K562 (cell line): Measurements from ENCODE around the gene UNC93B1. TPM values are rescaled to one million over a fixed set of nuclear protein-coding genes. Genes with fewer than 3 reads are reported as not detected.
A peak's percentile ranks its signal among the peaks of the same experiment; 100 is the strongest.

Source experiments
- ATAC-seq: fragments of 200-7000 bp; cut with Tn5 transposase; 3 replicates; pipeline ENCODE4 v1.9.1; 2020; ENCODE audit warnings: moderate library complexity
- BruUV-seq: library from RNA; stranded (reverse); fragments of 400-500 nt; replicated peaks from 2 replicates; lab custom pipeline; 2021; lab: Mats Ljungman, UMichigan
- CTCF ChIA-PET: fragments of 300-600 bp; formaldehyde crosslinking; extraction: SDS; loops from one replicate; lab custom pipeline; 2021; ENCODE audit warnings: low intra/inter-chr PET ratio; lab: Yijun Ruan, JAX
- POLR2A ChIA-PET: fragments of 300-600, 350-650 bp; sonication (Branson Sonifier 250); formaldehyde crosslinking; extraction: SDS; loops from one replicate; lab custom pipeline; 2021; ENCODE audit warnings: antibody characterized with exemption, inconsistent platforms; lab: Yijun Ruan, JAX
- DNase-seq, 4 experiments: peaks; one replicate each; pipeline versions ENCODE4 v3.0.0 to v3.0.0-alpha.2; 2011 to 2018; ENCODE audit warnings: low spot score in 3 of 4, mixed read lengths in 3 of 4; ENCODE audit errors: extremely low read depth in 1 of 4
- FAIRE-seq: peaks from 2 replicates; lab custom pipeline; 2011; peaks lifted over from hg19 to GRCh38; lab: Jason Lieb, UNC
- H2AFZ ChIP-seq: 2 replicates; pipeline ENCODE4 v1.6.0; 2011; ENCODE audit warnings: low read depth, low read length, control low read depth, inconsistent platforms
- H3K27ac ChIP-seq: fragments of 200-600 bp; 3 replicates; pipeline ENCODE4 v1.8.0; 2011; ENCODE audit warnings: low read depth, mild to moderate bottlenecking, control low read depth, inconsistent platforms, low read length, moderate library complexity, mixed read lengths; ENCODE audit errors: extremely low read depth
- H3K27me3 ChIP-seq, 2 experiments: fragments of 300-600 bp in 1 of 2; 2 replicates in 1 of 2; 3 replicates in 1 of 2; pipeline versions ENCODE4 v1.6.0 to v1.8.0; 2011; ENCODE audit warnings: inconsistent platforms in 2 of 2, low read length in 2 of 2, mild to moderate bottlenecking in 1 of 2, mixed read lengths in 1 of 2, moderate library complexity in 1 of 2; ENCODE audit not compliant: control insufficient read depth in 2 of 2, insufficient read depth in 2 of 2
- H3K36me3 ChIP-seq: fragments of 300-600 bp; 3 replicates; pipeline ENCODE4 v1.8.0; 2011; ENCODE audit warnings: mild to moderate bottlenecking, low read length, inconsistent platforms; ENCODE audit not compliant: control insufficient read depth, insufficient read depth
- H3K4me1 ChIP-seq, 2 experiments: fragments of 200-600 bp in 1 of 2; replicated peaks in 1 of 2; 2 replicates in 1 of 2; 3 replicates in 1 of 2; pipeline versions ENCODE4 v1.5.1 to v1.8.0; 2011; ENCODE audit warnings: inconsistent platforms in 2 of 2, low read length in 2 of 2, mild to moderate bottlenecking in 1 of 2, mixed read lengths in 1 of 2, moderate library complexity in 1 of 2; ENCODE audit not compliant: control insufficient read depth in 2 of 2, insufficient read depth in 2 of 2
- H3K4me2 ChIP-seq: 2 replicates; pipeline ENCODE4 v1.6.1; 2011; ENCODE audit warnings: low read length, control low read depth, inconsistent platforms, mixed read lengths; ENCODE audit not compliant: insufficient read depth
- H3K4me3 ChIP-seq: fragments of 200-600 bp; sonication (generic), shearing (Covaris generic); 2 replicates; pipeline ENCODE4 v1.5.1; 2016; ENCODE audit warnings: control low read depth, inconsistent platforms
- H3K79me2 ChIP-seq: fragments of 200-600 bp; 3 replicates; pipeline ENCODE4 v1.8.0; 2011; ENCODE audit warnings: low read length, inconsistent platforms; ENCODE audit not compliant: control insufficient read depth, insufficient read depth
- H3K9ac ChIP-seq, 2 experiments: 2 replicates each; pipeline versions ENCODE4 v1.6.0 to v1.6.1; 2011; ENCODE audit warnings: low read depth in 2 of 2, low read length in 2 of 2, control low read depth in 1 of 2, inconsistent platforms in 1 of 2, mild to moderate bottlenecking in 1 of 2, mixed read lengths in 1 of 2; ENCODE audit not compliant: insufficient read depth in 1 of 2
- H3K9me1 ChIP-seq: one replicate; pipeline ENCODE4 v1.6.0; 2011; ENCODE audit warnings: inconsistent platforms, mild to moderate bottlenecking, low read length, moderate library complexity; ENCODE audit not compliant: control insufficient read depth, insufficient read depth
- H3K9me3 ChIP-seq: replicated peaks from 2 replicates; pipeline ENCODE4 v1.5.1; 2011; ENCODE audit warnings: low read depth, low read length, inconsistent platforms; ENCODE audit not compliant: control insufficient read depth, insufficient read depth
- H4K20me1 ChIP-seq: replicated peaks from 2 replicates; pipeline ENCODE4 v1.6.1; 2011; ENCODE audit warnings: low read length, inconsistent platforms, mixed read lengths; ENCODE audit not compliant: control insufficient read depth, insufficient read depth
- BCOR ChIP-seq: fragments of 450-650 bp; IDR thresholded peaks from 2 replicates; pipeline ENCODE4 v1.6.1; 2016
- ELK3 ChIP-seq: fragments of 450-650 bp; formaldehyde crosslinking; IDR thresholded peaks from 2 replicates; pipeline ENCODE4 v1.4.0; 2020; ENCODE audit warnings: mild to moderate bottlenecking
- PHB ChIP-seq: fragments of 250-450 bp; sonication (Bioruptor Pico); IDR thresholded peaks from 2 replicates; pipeline ENCODE4 v1.5.0; 2021
- RBM25 ChIP-seq: fragments of 200-400 bp; formaldehyde crosslinking; IDR thresholded peaks from 2 replicates; pipeline ENCODE4 v1.6.1; 2018; ENCODE audit warnings: low read length, low read depth, moderate library complexity; ENCODE audit not compliant: severe bottlenecking
- WGBS: fragments of 100-300 bp; shearing (Covaris generic); methylation state at CpG from one replicate; pipeline ENCODE4 v1.1.6; 2016; ENCODE audit warnings: low coverage, mixed read lengths; ENCODE audit not compliant: insufficient coverage; ENCODE audit errors: missing lambda C conversion rate; 5-methylcytosine and 5-hydroxymethylcytosine counted together
- in situ Hi-C: fragments of 300-500 bp; cut with MboI; formaldehyde crosslinking; loops from 4 replicates; pipeline ENCODE4 v1.15.0; 2018; ENCODE audit warnings: inconsistent platforms, mixed read lengths
- intact Hi-C: fragments of 100-400 bp; cut with micrococcal nuclease; formaldehyde crosslinking; loops from 2 replicates; pipeline ENCODE4 v1.14.2; 2022
- polyA plus RNA-seq, 8 experiments: library from polyadenylated mRNA; depleted of rRNA in 4 of 8; stranded (reverse) in 5 of 8; unstranded in 3 of 8; fragments of >200 nt; fragmentation: Nextera tagmentation in 2 of 8; fragmentation: Illumina TruSeq in 1 of 8; extraction: Ambion mirVana in 2 of 8; extraction: Trizol in 1 of 8; gene quantifications; 2 replicates each; pipeline versions ENCODE4 v1.2.1 to v1.2.3, GENCODE V29; 2011 to 2014; ENCODE audit warnings: inconsistent platforms in 1 of 8, missing spikeins in 1 of 8
- total RNA-seq, 7 experiments: library from RNA; depleted of rRNA in 6 of 7; stranded (reverse); fragments of >200 nt in 6 of 7; fragmentation: Illumina TruSeq in 2 of 7; extraction: Trizol in 2 of 7; gene quantifications; 2 replicates each; pipeline versions ENCODE4 v1.2.1 to v1.2.3, GENCODE V29; 2011 to 2021; ENCODE audit warnings: low replicate concordance in 1 of 7

The UNC93B1 gene
- total and polyA plus RNA-seq, 9 of the 15 experiments (the other 6 are each of a cell fraction or from before 2014, with no cell fraction given) = 0.10 to 13.6 (median 6.5) TPM

GRCh38 chr11:68013611-68014156 is 9.8 kb upstream of the UNC93B1 start:
- H2AFZ ChIP-seq = no peak overlapping the region
- WGBS = 28% methylated on average over 12 of the region's 14 CpGs
- no peak for FAIRE-seq
- TF ChIP-seq BCOR (peak; percentile 40; the same call in 1 of the 2 replicates), ELK3 (CRISPR knock-in tag) (no peak), RBM25 (peak; percentile 82), PHB (no peak)
- peaks cover 3% of the 10 kb centered on the region; the same call in 1 of the 2 replicates for H4K20me1 ChIP-seq
- ChIA-PET POLR2A (interaction anchor here (0.6 kb wide), 1 partner anchor 941 kb away, joined by 3 read pairs; no protein-coding TSS in a partner anchor), CTCF (no interaction called here)
- no peaks in the 10 kb centered on the region for H3K9me1 ChIP-seq
- in situ Hi-C loops (no loop called here), intact Hi-C loops (no loop called here)
- no peaks in the 10 kb centered on the region for H3K79me2 ChIP-seq
- no peaks in the 10 kb centered on the region for H3K27me3 ChIP-seq
- H3K4me2 ChIP-seq = no peak overlapping the region
- no peak overlapping the region for H3K4me3 ChIP-seq
- no peaks in the 10 kb centered on the region for H3K36me3 ChIP-seq
- H3K27ac ChIP-seq = no peak overlapping the region
- DNase-seq = no peak
- peak overlapping the region in 1 of 2 experiments; percentile 60; a peak in 2 of 4 replicates for H3K9ac ChIP-seq
- no peaks in the 10 kb centered on the region for H3K9me3 ChIP-seq
- no peak for ATAC-seq
- BruUV-seq = no TSS peak
- peaks cover 22 to 63% of the 10 kb centered on the region in 2 experiments for H3K4me1 ChIP-seq
